Neuronal stem cell (in vitro differentiated cells): ENCODE measurements around the gene TEX48.

ENCODE experiments used
- DNase-seq: peaks from one replicate; pipeline ENCODE4 v3.0.0-alpha.2; 2013; ENCODE audit warnings: low spot score
- H2AFZ ChIP-seq: one replicate; pipeline ENCODE4 v1.6.1; 2013; ENCODE audit warnings: mild to moderate bottlenecking, low read length, inconsistent platforms
- H2AK5ac ChIP-seq: 2 replicates; pipeline ENCODE4 v1.6.1; 2013; ENCODE audit warnings: low read depth, mild to moderate bottlenecking, inconsistent platforms, low read length, moderate library complexity, mixed read lengths
- H2BK120ac ChIP-seq: 2 replicates; pipeline ENCODE4 v1.6.1; 2013; ENCODE audit warnings: low read depth, mild to moderate bottlenecking, inconsistent platforms, low read length, moderate library complexity, mixed read lengths
- H2BK12ac ChIP-seq: one replicate; pipeline ENCODE4 v1.6.1; 2013; ENCODE audit warnings: low read length, inconsistent platforms
- H2BK15ac ChIP-seq: 2 replicates; pipeline ENCODE4 v1.6.1; 2013; ENCODE audit warnings: mild to moderate bottlenecking, low read length, inconsistent platforms, mixed read lengths
- H2BK5ac ChIP-seq: one replicate; pipeline ENCODE4 v1.6.1; 2013; ENCODE audit warnings: inconsistent platforms, mild to moderate bottlenecking, low read length, moderate library complexity
- H3K14ac ChIP-seq: one replicate; pipeline ENCODE4 v1.6.1; 2013; ENCODE audit warnings: low read length, inconsistent platforms
- H3K18ac ChIP-seq: 2 replicates; pipeline ENCODE4 v1.6.1; 2013; ENCODE audit warnings: low read length, inconsistent platforms
- H3K23ac ChIP-seq: 2 replicates; pipeline ENCODE4 v1.6.1; 2013; ENCODE audit warnings: low read depth, mild to moderate bottlenecking, mixed read lengths, low read length, inconsistent platforms; ENCODE audit not compliant: poor library complexity
- H3K27ac ChIP-seq: replicated peaks from 3 replicates; pipeline ENCODE4 v1.5.1; 2013; ENCODE audit warnings: low read length, inconsistent platforms
- H3K27me3 ChIP-seq, 3 experiments: 2 replicates each; pipeline ENCODE4 v1.6.1; 2013; ENCODE audit warnings: low read length in 3 of 3, mild to moderate bottlenecking in 2 of 3, inconsistent platforms in 1 of 3, low read depth in 1 of 3, mixed read lengths in 1 of 3, moderate library complexity in 1 of 3; ENCODE audit not compliant: control insufficient read depth in 3 of 3, insufficient read depth in 3 of 3
- H3K36me3 ChIP-seq, 2 donors: replicated peaks in 1 of 2; 2 replicates each; pipeline ENCODE4 v1.6.1; 2013; ENCODE audit warnings: low read length in 2 of 2; ENCODE audit not compliant: control insufficient read depth in 2 of 2, insufficient read depth in 2 of 2
- H3K4ac ChIP-seq: 2 replicates; pipeline ENCODE4 v1.6.1; 2013; ENCODE audit warnings: inconsistent platforms, mild to moderate bottlenecking, low read length, moderate library complexity
- H3K4me1 ChIP-seq, 2 donors: 1 replicate in 1 of 2; 2 replicates in 1 of 2; pipeline ENCODE4 v1.6.1; 2013; ENCODE audit warnings: low read length in 2 of 2, low read depth in 1 of 2; ENCODE audit not compliant: control insufficient read depth in 2 of 2, insufficient read depth in 1 of 2
- H3K4me2 ChIP-seq: one replicate; pipeline ENCODE4 v1.6.1; 2013; ENCODE audit warnings: mild to moderate bottlenecking, low read length, inconsistent platforms; ENCODE audit not compliant: insufficient read depth, poor library complexity, severe bottlenecking
- H3K4me3 ChIP-seq, 2 donors: 2 replicates each; pipeline ENCODE4 v1.5.1; 2013; ENCODE audit warnings: low read length in 2 of 2, mild to moderate bottlenecking in 2 of 2, inconsistent platforms in 1 of 2, moderate library complexity in 1 of 2
- H3K79me1 ChIP-seq: one replicate; pipeline ENCODE4 v1.6.1; 2013; ENCODE audit warnings: low read depth, mild to moderate bottlenecking, inconsistent platforms, low read length, moderate library complexity
- H3K9ac ChIP-seq: one replicate; pipeline ENCODE4 v1.6.1; 2013; ENCODE audit warnings: mild to moderate bottlenecking, low read depth, low read length, inconsistent platforms; ENCODE audit not compliant: poor library complexity
- H3K9me3 ChIP-seq, 2 donors: replicated peaks in 1 of 2; 2 replicates each; pipeline versions ENCODE3 to v1.6.1; 2013; ENCODE audit warnings: low read length in 2 of 2, mild to moderate bottlenecking in 2 of 2, inconsistent platforms in 1 of 2, low read depth in 1 of 2, mixed read lengths in 1 of 2, moderate library complexity in 1 of 2; ENCODE audit not compliant: control insufficient read depth in 2 of 2, insufficient read depth in 1 of 2
- H4K8ac ChIP-seq: one replicate; pipeline ENCODE4 v1.6.1; 2013; ENCODE audit warnings: low read depth, mild to moderate bottlenecking, inconsistent platforms, low read length, moderate library complexity
- H4K91ac ChIP-seq: one replicate; pipeline ENCODE4 v1.6.1; 2013; ENCODE audit warnings: low read length, low read depth, mild to moderate bottlenecking, inconsistent platforms; ENCODE audit not compliant: poor library complexity
- WGBS, 2 donors: extraction: QIAGEN DNeasy Blood & Tissue Kit; methylation state at CpG; one replicate each; pipeline ENCODE4 v1.1.7; 2013; ENCODE audit warnings: missing lambda C conversion rate in 2 of 2, mixed read lengths in 1 of 2; ENCODE audit not compliant: insufficient read length in 2 of 2, insufficient replicate concordance in 1 of 2; ENCODE audit errors: extremely low coverage in 2 of 2; 5-methylcytosine and 5-hydroxymethylcytosine counted together

Gene TEX48

DNA sequence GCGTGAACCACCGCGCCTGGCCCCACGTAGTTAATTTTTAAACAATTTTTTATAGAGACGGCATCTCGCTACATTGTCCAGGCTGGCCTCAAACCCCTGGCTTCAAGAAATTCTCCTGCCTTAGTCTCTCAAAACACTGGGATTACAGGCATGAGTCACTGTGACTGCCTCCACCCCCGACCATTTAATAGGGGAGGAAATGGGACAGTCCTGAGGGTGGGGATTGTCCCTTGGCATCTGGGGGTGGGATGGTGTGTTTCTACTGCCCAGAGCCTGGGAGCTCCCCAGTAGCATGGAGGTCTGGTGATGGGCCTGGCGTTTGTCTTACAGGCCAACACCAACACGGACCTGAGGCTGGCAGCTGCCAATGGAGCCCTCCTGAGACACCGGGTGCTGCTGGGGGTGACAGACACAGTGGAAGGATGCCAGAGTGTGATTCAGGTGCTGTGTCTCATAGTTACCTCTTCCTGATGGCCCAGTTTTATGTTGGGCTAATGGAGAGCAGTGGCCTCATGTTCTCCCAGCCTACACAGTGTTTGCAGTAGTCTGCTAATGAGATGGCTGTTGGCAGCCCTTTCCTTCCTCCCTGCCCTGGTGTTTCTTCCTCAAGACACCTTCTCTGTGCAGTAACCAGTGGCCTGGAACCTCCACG, 48.4 kb downstream of the TEX48 start:
- H2BK15ac ChIP-seq = no peak overlapping the region
- WGBS, 2 donors = no CpG with 5 or more reads among the region's 11 CpGs
- no peak overlapping the region for H3K9ac ChIP-seq
- H3K79me1 ChIP-seq = no peaks in the 10 kb centered on the region
- H2BK120ac ChIP-seq = no peak overlapping the region
- H3K4me2 ChIP-seq = no peak overlapping the region
- no peak overlapping the region for H2BK5ac ChIP-seq
- no peak overlapping the region for H4K8ac ChIP-seq
- H3K4ac ChIP-seq = no peak overlapping the region
- H3K4me3 ChIP-seq = no peak overlapping the region
- no peak overlapping the region for H2BK12ac ChIP-seq
- H3K9me3 ChIP-seq = no peaks in the 10 kb centered on the region
- H2AFZ ChIP-seq = no peak overlapping the region
- no peak for DNase-seq
- no peak overlapping the region for H2AK5ac ChIP-seq
- no peak overlapping the region for H3K23ac ChIP-seq
- H3K14ac ChIP-seq = no peak overlapping the region
- H3K18ac ChIP-seq = no peak overlapping the region
- no peaks in the 10 kb centered on the region for H3K27me3 ChIP-seq
- H3K36me3 ChIP-seq = peaks cover 0 to 9% of the 10 kb centered on the region in 2 donors
- H4K91ac ChIP-seq = no peak overlapping the region
- H3K4me1 ChIP-seq = peaks cover 2 to 4% of the 10 kb centered on the region in 2 donors
- H3K27ac ChIP-seq = no peak overlapping the region

DNA sequence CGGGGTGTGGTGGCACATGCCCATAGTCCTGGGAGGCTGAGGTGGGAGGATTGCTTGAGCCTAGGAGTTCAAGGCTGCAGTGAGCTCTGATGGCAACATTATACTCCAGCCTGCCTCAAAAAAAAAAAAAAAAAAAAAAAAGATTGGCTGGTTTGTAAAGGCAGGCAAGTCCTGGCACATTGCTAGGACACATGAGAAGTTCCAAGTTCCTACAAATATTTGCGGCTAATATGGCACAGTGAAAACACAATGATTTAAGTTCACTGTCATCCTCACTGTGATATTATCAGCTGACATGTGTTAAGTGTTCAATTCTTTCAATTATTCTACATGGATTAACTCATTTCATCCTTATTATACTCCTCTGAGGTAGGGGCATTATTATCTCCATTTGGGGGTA, 50.8 kb downstream of the TEX48 start:
- Histone ChIP-seq H3K27ac (no peak overlapping the region), H2BK5ac (no peak overlapping the region), H3K36me3 (peaks cover 0 to 12% of the 10 kb centered on the region in 2 donors), H2BK120ac (no peak overlapping the region), H3K9ac (no peak overlapping the region), H3K27me3 (no peaks in the 10 kb centered on the region), H3K9me3 (no peaks in the 10 kb centered on the region), H3K23ac (no peak overlapping the region), H2AFZ (no peak overlapping the region), H4K91ac (no peak overlapping the region), H3K4ac (no peak overlapping the region), H2BK12ac (no peak overlapping the region), H3K18ac (no peak overlapping the region), H3K79me1 (no peaks in the 10 kb centered on the region), H4K8ac (no peak overlapping the region), H3K4me3 (no peak overlapping the region), H3K4me1 (no peaks in the 10 kb centered on the region), H3K14ac (no peak overlapping the region), H2BK15ac (no peak overlapping the region), H3K4me2 (no peak overlapping the region), H2AK5ac (no peak overlapping the region)
- no peak for DNase-seq
- WGBS, 2 donors = no CpG with 5 or more reads among the region's 2 CpGs

DNA sequence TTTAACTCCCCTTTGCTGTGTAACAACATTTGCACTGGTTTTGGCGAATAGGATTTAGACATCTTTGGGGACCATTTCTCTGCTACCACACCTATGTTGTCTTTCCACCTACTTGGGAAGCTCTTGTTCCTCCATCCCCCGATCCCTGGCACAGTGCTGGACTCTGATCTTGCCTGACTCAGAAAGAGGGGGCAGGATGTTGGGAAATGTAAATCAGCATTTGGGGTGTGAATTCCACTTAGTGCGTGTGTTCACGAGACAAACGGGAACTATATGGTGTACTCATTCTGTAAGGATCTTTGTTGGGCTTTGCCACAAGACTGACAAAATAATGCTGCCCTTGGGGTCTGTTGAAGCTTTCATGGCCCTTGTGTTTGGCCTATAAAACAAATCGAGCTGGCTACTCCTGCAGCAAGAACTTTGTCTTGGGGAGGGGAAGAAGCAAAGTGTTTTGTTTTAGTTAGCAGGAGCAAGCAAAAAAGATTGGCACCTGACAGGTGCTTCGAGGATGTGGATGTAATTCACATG, 52.4 kb downstream of the TEX48 start:
- Histone ChIP-seq H3K27me3 (no peaks in the 10 kb centered on the region), H3K4me2 (no peak overlapping the region), H4K8ac (no peak overlapping the region), H3K27ac (no peak overlapping the region), H2BK15ac (no peak overlapping the region), H3K14ac (no peak overlapping the region), H2BK120ac (no peak overlapping the region), H4K91ac (no peak overlapping the region), H3K4ac (no peak overlapping the region), H3K36me3 (peaks cover 0 to 12% of the 10 kb centered on the region in 2 donors), H3K9ac (no peak overlapping the region), H3K9me3 (no peaks in the 10 kb centered on the region), H2AFZ (no peak overlapping the region), H3K79me1 (no peaks in the 10 kb centered on the region), H2BK12ac (no peak overlapping the region), H3K4me1 (no peaks in the 10 kb centered on the region), H2AK5ac (no peak overlapping the region), H3K4me3 (no peak overlapping the region), H3K18ac (no peak overlapping the region), H2BK5ac (no peak overlapping the region), H3K23ac (no peak overlapping the region)
- no peak for DNase-seq
- WGBS, 2 donors = no CpG with 5 or more reads among the region's 7 CpGs

DNA sequence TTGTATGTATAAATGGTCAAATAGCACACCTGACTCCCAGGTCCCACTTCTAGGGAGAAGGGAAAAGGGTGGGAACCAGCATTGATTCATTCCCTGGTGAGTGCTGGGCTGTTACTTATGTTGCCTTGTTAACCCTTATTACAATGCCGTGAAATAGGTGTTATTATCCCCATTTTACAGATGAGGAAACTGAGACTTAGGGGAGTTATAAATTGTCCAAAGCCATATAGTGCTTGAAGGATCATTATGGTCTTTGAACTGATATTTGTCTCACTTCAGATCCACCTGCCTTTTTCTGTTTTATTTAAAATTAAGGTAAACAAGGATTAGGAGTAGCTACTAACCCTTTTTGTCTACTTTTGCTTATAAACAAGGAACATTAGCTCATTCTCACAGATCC, 54.4 kb downstream of the TEX48 start:
- no peak overlapping the region for H2BK15ac ChIP-seq
- H3K4me3 ChIP-seq = no peak overlapping the region
- H4K8ac ChIP-seq = no peak overlapping the region
- H3K4ac ChIP-seq = no peak overlapping the region
- no peak overlapping the region for H4K91ac ChIP-seq
- no peak for DNase-seq
- H3K23ac ChIP-seq = no peak overlapping the region
- no peak overlapping the region for H3K9ac ChIP-seq
- H2BK12ac ChIP-seq = no peak overlapping the region
- no peaks in the 10 kb centered on the region for H3K4me1 ChIP-seq
- H2BK120ac ChIP-seq = no peak overlapping the region
- no peak overlapping the region for H2AFZ ChIP-seq
- H3K79me1 ChIP-seq = no peaks in the 10 kb centered on the region
- H3K9me3 ChIP-seq = no peaks in the 10 kb centered on the region
- H3K27ac ChIP-seq = no peak overlapping the region
- H3K18ac ChIP-seq = no peak overlapping the region
- H3K27me3 ChIP-seq = no peaks in the 10 kb centered on the region
- H3K4me2 ChIP-seq = no peak overlapping the region
- WGBS, 2 donors = no CpG with 5 or more reads among the region's 1 CpG
- peaks cover 0 to 5% of the 10 kb centered on the region in 2 donors for H3K36me3 ChIP-seq
- no peak overlapping the region for H3K14ac ChIP-seq
- no peak overlapping the region for H2AK5ac ChIP-seq
- no peak overlapping the region for H2BK5ac ChIP-seq
